Calu3 (cell line): ENCODE results near the gene KCNT1. TPM values are rescaled to one million over a fixed set of nuclear protein-coding genes. Genes with fewer than 3 reads are reported as not detected.

Experiments used
- BruUV-seq: library from RNA; stranded (reverse); fragments of 400-500 nt; replicated peaks from 2 replicates; lab custom pipeline; 2021; lab: Mats Ljungman, UMichigan
- CTCF ChIA-PET: fragments of 300-600 bp; sonication (Branson Sonifier 250); formaldehyde crosslinking; loops from one replicate; lab custom pipeline; 2022; ENCODE audit warnings: antibody characterized with exemption; lab: Charles Lee
- DNase-seq: peaks from one replicate; pipeline ENCODE4 v3.0.0; 2022
- H3K27ac Mint-ChIP-seq: one replicate; pipeline ENCODE4 v1.8.0; 2022; ENCODE audit warnings: mixed read lengths; ENCODE audit not compliant: unreplicated experiment
- H3K27me3 Mint-ChIP-seq: one replicate; pipeline ENCODE4 v1.8.0; 2022; ENCODE audit warnings: mixed read lengths; ENCODE audit not compliant: unreplicated experiment
- H3K36me3 Mint-ChIP-seq: one replicate; pipeline ENCODE4 v1.8.0; 2022; ENCODE audit warnings: mild to moderate bottlenecking, moderate library complexity, mixed read lengths; ENCODE audit not compliant: insufficient read depth, unreplicated experiment
- H3K4me1 Mint-ChIP-seq: one replicate; pipeline ENCODE4 v1.8.0; 2022; ENCODE audit warnings: mild to moderate bottlenecking, low read depth, mixed read lengths; ENCODE audit not compliant: unreplicated experiment
- H3K4me3 Mint-ChIP-seq: one replicate; pipeline ENCODE4 v1.8.0; 2022; ENCODE audit warnings: mild to moderate bottlenecking, low read depth, moderate library complexity, mixed read lengths; ENCODE audit not compliant: unreplicated experiment
- H3K9me3 Mint-ChIP-seq: one replicate; pipeline ENCODE4 v1.8.0; 2022; ENCODE audit warnings: low read depth, mixed read lengths; ENCODE audit not compliant: unreplicated experiment
- CTCF ChIP-seq: fragments of 200-600 bp; IDR thresholded peaks from one replicate; pipeline ENCODE4 v1.8.0; 2022; ENCODE audit warnings: antibody characterized with exemption; ENCODE audit not compliant: unreplicated experiment
- intact Hi-C: fragments of 100-400 bp; cut with micrococcal nuclease; formaldehyde crosslinking; loops from one replicate; pipeline ENCODE4 v1.10.0; 2022; ENCODE audit not compliant: unreplicated experiment
- total RNA-seq: library from RNA; stranded (reverse); gene quantifications from 2 replicates; pipeline ENCODE4 v1.2.3, GENCODE V29; 2022

Gene KCNT1
- total RNA-seq, 1 experiment from 2014 or later = not detected

- CTCF ChIA-PET = no interaction called here
- no peak for DNase-seq
- Mint-ChIP-seq H3K4me3 (no peak overlapping the region), H3K4me1 (no peaks in the 10 kb centered on the region), H3K27me3 (peaks cover 34% of the 10 kb centered on the region), H3K36me3 (no peaks in the 10 kb centered on the region), H3K9me3 (no peaks in the 10 kb centered on the region), H3K27ac (no peak overlapping the region)
- intact Hi-C loops = no loop called here
- no peak for TF ChIP-seq CTCF
- no TSS peak for BruUV-seq
Observed at GRCh38 chr9:135758056-135758455, 56.1 kb downstream of the KCNT1 start.

GRCh38 chr9:135758870-135759269 lies 56.9 kb downstream of the KCNT1 start:
- Mint-ChIP-seq H3K9me3 (no peaks in the 10 kb centered on the region), H3K27me3 (peaks cover 29% of the 10 kb centered on the region), H3K4me1 (no peaks in the 10 kb centered on the region), H3K36me3 (no peaks in the 10 kb centered on the region), H3K27ac (no peak overlapping the region), H3K4me3 (no peak overlapping the region)
- no peak for TF ChIP-seq CTCF
- no TSS peak for BruUV-seq
- no peak for DNase-seq
- intact Hi-C loops = no loop called here
- CTCF ChIA-PET = no interaction called here

GRCh38 chr9:135759676-135760300 lies 57.8 kb downstream of the KCNT1 start:
- Mint-ChIP-seq H3K4me1 (no peaks in the 10 kb centered on the region), H3K27me3 (peaks cover 29% of the 10 kb centered on the region), H3K9me3 (no peaks in the 10 kb centered on the region), H3K36me3 (no peaks in the 10 kb centered on the region), H3K27ac (no peak overlapping the region), H3K4me3 (no peak overlapping the region)
- intact Hi-C loops = no loop called here
- no peak for DNase-seq
- no TSS peak for BruUV-seq
- CTCF ChIA-PET = no interaction called here
- TF ChIP-seq CTCF = no peak

GRCh38 chr9:135760465-135760864 lies 58.5 kb downstream of the KCNT1 start:
- Mint-ChIP-seq H3K9me3 (no peaks in the 10 kb centered on the region), H3K27me3 (peaks cover 29% of the 10 kb centered on the region), H3K4me1 (no peaks in the 10 kb centered on the region), H3K4me3 (no peak overlapping the region), H3K27ac (no peak overlapping the region), H3K36me3 (no peaks in the 10 kb centered on the region)
- intact Hi-C loops = no loop called here
- TF ChIP-seq CTCF = no peak
- no TSS peak for BruUV-seq
- DNase-seq = no peak
- CTCF ChIA-PET = no interaction called here
